ENCODE data around the gene BCL7C.

Gene BCL7C

DNA sequence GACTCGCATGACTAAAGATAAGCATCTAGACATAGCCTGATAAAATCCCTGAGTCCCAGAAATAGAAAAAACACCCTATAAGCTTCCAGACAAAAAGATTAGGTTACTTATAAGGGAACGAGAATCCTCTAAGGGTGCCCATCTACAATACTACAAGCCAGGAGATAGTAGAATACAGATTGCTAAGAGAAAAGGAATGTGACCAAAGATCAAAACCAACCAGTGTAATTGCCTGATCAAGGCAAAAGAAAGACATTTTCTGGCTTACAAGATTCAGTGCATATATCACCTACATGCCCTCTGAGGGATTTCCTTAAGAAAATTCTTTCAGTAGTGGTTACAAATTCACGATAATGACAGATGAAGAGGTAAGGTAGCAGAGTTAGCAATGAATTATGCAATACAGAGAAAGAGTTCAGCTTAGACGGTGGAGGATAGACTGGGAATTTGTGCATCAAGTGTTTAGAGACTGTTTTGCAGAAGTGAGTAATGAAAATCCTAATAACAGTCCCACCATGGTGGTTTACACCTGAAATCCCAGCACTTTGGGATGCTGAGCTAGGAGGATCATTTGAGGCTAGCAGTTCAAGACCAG lies 35.0 kb downstream of the BCL7C start:
- no peak for DNase-seq

GRCh38 chr16:30858111-30858495 lies 35.8 kb downstream of the BCL7C start:
- DNase-seq, result no peak

GRCh38 chr16:30853758-30854157 lies 40.1 kb downstream of the BCL7C start:
- DNase-seq, result no peak

DNA sequence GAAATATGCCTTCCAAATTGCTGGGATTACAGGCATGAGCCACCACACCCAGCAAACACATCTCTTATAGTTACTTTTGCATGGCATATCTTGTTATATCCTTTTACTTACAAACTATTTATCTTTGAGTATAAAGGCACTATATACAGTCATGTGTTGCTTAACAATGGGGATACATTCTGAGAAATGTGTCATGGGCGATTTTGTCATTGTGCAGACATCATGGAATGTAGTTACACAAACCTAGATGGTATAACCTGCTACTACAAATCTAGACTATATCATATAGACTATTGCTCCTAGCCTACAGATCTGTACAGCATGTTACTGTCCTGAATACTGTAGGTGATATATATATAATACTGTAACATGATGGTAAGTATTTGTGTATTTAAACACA lies 43.6 kb downstream of the BCL7C start:
- no peak for DNase-seq

DNA sequence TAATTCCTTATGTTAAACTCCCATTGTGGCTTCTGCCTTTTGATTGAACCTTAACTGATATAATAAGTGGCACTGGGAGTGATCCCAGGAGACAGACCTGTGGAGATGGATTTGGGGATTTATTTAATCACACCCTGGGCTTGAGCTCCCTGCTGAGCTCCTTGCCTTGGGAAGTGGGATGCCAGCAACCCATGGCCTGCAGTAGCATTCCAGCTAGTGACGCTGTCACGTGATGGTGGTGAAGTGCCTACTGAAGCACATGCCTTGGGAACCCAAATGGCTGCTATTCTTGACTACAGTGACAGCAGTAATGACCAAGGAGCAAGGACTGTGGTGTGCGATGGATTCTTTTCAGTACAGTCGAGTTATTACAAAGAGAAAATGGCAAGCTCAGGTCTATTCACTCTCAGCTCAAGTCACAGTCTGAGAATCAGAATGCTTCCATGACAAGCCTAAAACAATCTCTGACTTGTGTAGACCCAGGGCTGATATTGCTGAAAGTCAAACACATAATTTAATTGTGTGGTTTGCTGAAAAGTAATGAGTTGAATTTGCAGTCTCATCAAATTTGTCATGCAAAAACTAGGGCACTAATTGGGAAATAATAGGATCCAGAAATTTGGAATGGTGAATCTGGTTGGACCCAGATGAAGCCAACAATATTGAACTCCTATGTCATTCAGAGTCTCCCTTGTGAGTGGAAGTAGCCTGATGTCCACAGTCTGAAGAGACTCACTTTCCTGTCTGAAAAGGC lies 47.1 kb downstream of the BCL7C start:
- no peak for DNase-seq

DNA sequence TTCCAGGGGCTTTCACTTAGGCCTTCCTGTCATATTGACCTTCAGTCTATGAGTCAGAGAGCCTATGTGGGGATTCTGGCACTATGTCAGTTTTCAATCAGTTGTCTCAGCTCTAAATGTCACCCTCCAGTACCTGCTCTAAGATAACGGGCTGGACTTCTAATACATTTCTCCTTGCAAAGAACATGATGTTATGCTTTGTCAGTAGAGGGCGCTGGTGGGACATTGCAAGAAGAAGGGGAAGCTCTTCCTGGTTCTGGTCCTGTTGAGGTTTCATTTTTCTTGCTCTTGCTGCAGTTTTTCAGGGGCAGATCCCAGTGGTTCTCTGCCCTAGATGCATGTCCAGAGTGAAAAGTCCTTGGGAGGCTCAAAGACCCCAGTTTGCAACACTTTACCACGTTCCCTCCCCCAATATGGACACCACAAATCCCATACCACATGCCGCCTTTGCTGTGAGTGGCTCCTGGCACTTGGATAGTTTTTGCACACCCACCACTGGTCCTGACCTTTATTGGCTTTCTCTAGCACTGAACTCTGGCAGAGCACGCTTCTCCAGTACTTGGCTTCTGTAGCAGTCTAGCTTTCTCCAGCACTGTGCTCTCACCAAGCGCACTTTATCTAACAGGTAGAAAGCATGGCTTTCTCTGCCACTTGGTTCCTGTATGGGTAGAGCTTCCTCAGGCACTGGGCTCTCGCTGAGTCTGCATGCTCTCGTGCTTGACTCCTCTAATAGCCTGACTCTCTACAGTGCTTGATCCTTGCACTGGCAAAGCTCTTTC lies 49.0 kb downstream of the BCL7C start:
- peak; percentile 79 for DNase-seq

- no peak for DNase-seq
Measured at GRCh38 chr16:30844346-30844670, 49.6 kb downstream of the BCL7C start.

GRCh38 chr16:30843501-30843900 lies 50.4 kb downstream of the BCL7C start:
- DNase-seq, result no peak

DNA sequence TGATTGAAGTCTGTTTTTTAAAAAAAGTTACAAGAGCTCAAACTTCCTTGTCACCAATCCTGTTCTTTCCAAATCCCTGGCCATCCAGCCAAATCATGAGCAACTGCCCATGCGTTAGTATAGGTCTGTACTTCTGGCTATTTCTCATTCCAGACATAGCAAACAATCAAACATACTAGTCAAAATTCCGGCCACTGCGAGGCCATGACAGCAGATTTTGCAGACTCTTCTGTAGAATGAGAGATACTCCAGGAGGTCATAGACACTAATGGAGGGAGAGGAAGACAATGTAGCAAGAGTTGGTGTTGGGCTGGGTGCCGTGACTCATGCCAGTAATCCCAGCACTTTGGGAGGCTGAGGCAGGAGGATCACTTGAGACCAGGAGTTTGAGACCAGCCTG lies 50.9 kb downstream of the BCL7C start:
- DNase-seq, result no peak

DNA sequence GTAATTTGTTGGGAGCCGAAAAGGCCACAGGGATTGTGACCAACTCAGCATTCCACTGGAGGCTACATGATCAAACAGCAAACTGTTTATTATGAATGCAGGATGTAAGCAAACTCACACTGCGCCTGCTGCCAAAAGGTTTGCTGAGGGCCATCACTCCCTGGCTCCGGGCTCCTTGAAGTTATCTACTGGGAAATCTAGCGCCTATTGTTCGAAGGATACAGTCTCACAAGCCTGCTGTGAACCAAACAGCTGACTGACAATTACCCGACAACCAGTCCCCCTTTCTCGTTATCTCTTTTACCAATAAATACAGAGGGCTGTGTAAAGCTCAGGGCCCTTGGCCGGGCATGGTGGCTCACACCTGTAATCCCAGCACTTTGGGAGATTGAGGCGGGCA lies 52.5 kb downstream of the BCL7C start:
- DNase-seq, result no peak

- DNase-seq, result no peak
Measured at GRCh38 chr16:30840611-30841010, 53.3 kb downstream of the BCL7C start.

GRCh38 chr16:30839523-30840227 lies 54.2 kb downstream of the BCL7C start:
- DNase-seq, result no peak

GRCh38 chr16:30838876-30839471 lies 54.9 kb downstream of the BCL7C start:
- no peak for DNase-seq

DNA sequence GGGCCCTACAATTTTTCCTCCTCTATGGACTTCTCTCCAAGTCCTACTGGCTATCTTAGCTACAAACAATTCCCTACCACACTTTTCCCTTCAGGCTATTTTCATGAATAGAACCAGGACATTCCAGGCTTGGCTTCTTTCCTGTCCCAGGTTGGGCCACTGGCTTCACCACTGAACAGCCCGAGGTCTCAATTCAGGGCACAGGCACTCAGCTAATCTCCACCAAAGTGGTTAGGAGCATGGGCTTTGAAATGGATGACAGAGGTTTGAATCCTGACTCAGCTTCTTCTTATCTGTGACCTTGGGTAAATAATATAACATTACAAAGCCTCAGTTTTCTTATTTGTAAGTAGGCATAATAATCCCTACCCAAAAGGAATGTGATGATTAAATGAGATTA lies 56.0 kb downstream of the BCL7C start:
- no peak for DNase-seq

Data from activated CD8-positive, alpha-beta memory T cell treated with anti-CD3 and anti-CD28 coated beads, Interleukin-2, amount 50 U/mL, for 48 hours (primary cell).